ENCODE data around the gene BTBD19. TPM values are rescaled to one million over a fixed set of nuclear protein-coding genes. Genes with fewer than 3 reads are reported as not detected.

The BTBD19 gene
- total and polyA plus RNA-seq, 2 of the 8 experiments (the other 6 are each of a cell fraction or from before 2014, with no cell fraction given) = 1.1 TPM

DNA sequence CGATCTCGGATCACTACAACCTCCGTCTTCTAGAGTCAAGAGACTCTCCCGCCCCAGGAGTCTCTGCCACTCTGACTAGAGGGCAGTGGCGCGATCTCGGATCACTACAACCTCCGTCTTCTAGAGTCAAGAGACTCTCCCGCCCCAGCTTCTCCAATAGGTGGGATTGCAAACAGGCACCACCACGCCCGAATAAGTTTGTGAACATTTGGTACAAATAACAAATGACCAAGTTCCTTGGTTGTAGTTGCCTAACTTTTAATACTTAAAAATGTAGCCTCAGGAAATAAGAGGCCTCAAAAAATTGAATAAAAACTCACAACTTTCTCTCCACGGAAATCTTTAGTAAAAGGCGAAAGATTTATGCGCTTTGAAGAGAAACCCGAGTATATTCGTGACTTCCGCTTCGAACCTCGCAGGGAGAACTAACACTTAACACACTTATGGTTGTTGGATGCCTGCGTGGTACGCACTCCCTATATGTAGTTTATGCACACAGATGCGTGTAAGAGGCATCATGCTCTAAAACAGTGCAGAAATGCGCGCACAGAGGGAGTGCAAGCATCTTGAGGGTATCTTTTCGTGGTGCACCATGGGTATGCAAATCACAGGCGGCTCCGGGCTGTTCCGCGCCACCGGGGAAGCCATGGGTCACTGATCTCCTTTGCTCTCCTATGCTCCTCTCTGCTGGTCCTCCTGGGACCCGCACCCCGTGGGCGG is 11.4 kb downstream of the BTBD19 start (continued):
- no peak for TF ChIP-seq RNF2 (IDR thresholded peaks at IDR 0.05; ENCODE audit: borderline replicate concordance, low read depth, low read length, missing control alignments, poor library complexity, severe bottlenecking)
- peak; percentile 94 for TF ChIP-seq SP1 (IDR thresholded peaks at IDR 0.05; ENCODE audit: low read depth, low read length)
- peak; percentile 100 for TF ChIP-seq TAF7 (optimal IDR thresholded peaks at IDR 0.05; ENCODE audit: borderline replicate concordance, low read depth, low read length)
- TF ChIP-seq HDAC6 (IDR thresholded peaks at IDR 0.05; ENCODE audit: low read depth, low read length) = no peak
- TF ChIP-seq EZH2 (IDR thresholded peaks at IDR 0.05; ENCODE audit: low read depth, low read length, severe bottlenecking) = no peak
- TF ChIP-seq CHD1 (IDR thresholded peaks at IDR 0.05; ENCODE audit: low read depth, low read length) = no peak
- TF ChIP-seq EP300 (IDR thresholded peaks at IDR 0.05; ENCODE audit: borderline replicate concordance in 1 of 2, low read depth in 2 of 2, low read length in 2 of 2) = peak in 1 of 2 experiments; percentile 79; a peak in 1 of 3 replicates
- TF ChIP-seq EGR1 (IDR thresholded peaks at IDR 0.05; ENCODE audit: borderline replicate concordance, low read depth, low read length) = peak; percentile 95
- TF ChIP-seq PHF8 (conservative IDR thresholded peaks at IDR 0.05; ENCODE audit: low read depth, low read length) = no peak
- TF ChIP-seq RFX5 (IDR thresholded peaks at IDR 0.05; ENCODE audit: borderline replicate concordance, low read depth, low read length) = no peak
- peak; percentile 64; the same call in 1 of the 2 replicates for TF ChIP-seq CHD2 (IDR thresholded peaks at IDR 0.05; ENCODE audit: low read length)

Data from H1 (cell line).